ENCODE results near the gene LTN1.
A peak's percentile ranks its signal among the peaks of the same experiment; 100 is the strongest.

LTN1 gene

GRCh38 chr21:28992526-28993292 is at the start of gene LTN1:
LTN1 (minus strand) TSS chr21:28992877; CDS start chr21:28992805, 72 bp downstream.
- peak within 1 kb of the TSS; percentile 92 to 96 for H3K27ac ChIP-seq (ENCODE audit: low read depth in 2 of 2, low read length in 2 of 2)
- peak within 1 kb of the TSS; percentile 97 to 99 for H3K4me3 ChIP-seq (ENCODE audit: low read length in 2 of 2)
- no peaks in the 10 kb centered on the region for H3K9me3 ChIP-seq (ENCODE audit: control insufficient read depth in 2 of 2, low read length in 2 of 2)
- peak within 1 kb of the TSS; percentile 89 to 97 for H3K9ac ChIP-seq (ENCODE audit: low read depth in 1 of 2, low read length in 2 of 2)
- no peaks in the 10 kb centered on the region for H3K36me3 ChIP-seq (ENCODE audit: control insufficient read depth in 2 of 2, insufficient read depth in 2 of 2, low read length in 2 of 2)
- peaks cover 6 to 7% of the 10 kb centered on the region in 2 donors for H3K4me1 ChIP-seq (ENCODE audit: control insufficient read depth in 2 of 2, insufficient read depth in 2 of 2, low read length in 2 of 2)
- H3K27me3 ChIP-seq (ENCODE audit: control insufficient read depth in 2 of 2, insufficient read depth in 2 of 2, low read length in 2 of 2) = no peaks in the 10 kb centered on the region

- Histone ChIP-seq H3K9me3 (ENCODE audit: control insufficient read depth in 2 of 2, low read length in 2 of 2) (no peaks in the 10 kb centered on the region), H3K9ac (ENCODE audit: low read depth in 1 of 2, low read length in 2 of 2) (no peak overlapping the region), H3K27me3 (ENCODE audit: control insufficient read depth in 2 of 2, insufficient read depth in 2 of 2, low read length in 2 of 2) (no peaks in the 10 kb centered on the region), H3K36me3 (ENCODE audit: control insufficient read depth in 2 of 2, insufficient read depth in 2 of 2, low read length in 2 of 2) (peaks cover 54 to 64% of the 10 kb centered on the region in 2 donors), H3K4me3 (ENCODE audit: low read length in 2 of 2) (no peak overlapping the region), H3K4me1 (ENCODE audit: control insufficient read depth in 2 of 2, insufficient read depth in 2 of 2, low read length in 2 of 2) (peaks cover 0 to 4% of the 10 kb centered on the region in 2 donors), H3K27ac (ENCODE audit: low read depth in 2 of 2, low read length in 2 of 2) (peak overlapping the region; percentile 33 to 49)
Measured at GRCh38 chr21:29034678-29035077, 42.0 kb upstream of the LTN1 start.

- no peaks in the 10 kb centered on the region for H3K27me3 ChIP-seq (ENCODE audit: control insufficient read depth in 2 of 2, insufficient read depth in 2 of 2, low read length in 2 of 2)
- peaks cover 0 to 4% of the 10 kb centered on the region in 2 donors for H3K4me1 ChIP-seq (ENCODE audit: control insufficient read depth in 2 of 2, insufficient read depth in 2 of 2, low read length in 2 of 2)
- H3K9me3 ChIP-seq (ENCODE audit: control insufficient read depth in 2 of 2, low read length in 2 of 2) = no peaks in the 10 kb centered on the region
- no peak overlapping the region for H3K9ac ChIP-seq (ENCODE audit: low read depth in 1 of 2, low read length in 2 of 2)
- no peak overlapping the region for H3K27ac ChIP-seq (ENCODE audit: low read depth in 2 of 2, low read length in 2 of 2)
- H3K36me3 ChIP-seq (ENCODE audit: control insufficient read depth in 2 of 2, insufficient read depth in 2 of 2, low read length in 2 of 2) = peaks cover 52 to 62% of the 10 kb centered on the region in 2 donors
- H3K4me3 ChIP-seq (ENCODE audit: low read length in 2 of 2) = no peak overlapping the region
Measured at GRCh38 chr21:29033871-29034270, 41.2 kb upstream of the LTN1 start.

- H3K27ac ChIP-seq (ENCODE audit: low read depth in 2 of 2, low read length in 2 of 2) = no peak overlapping the region
- peaks cover 0 to 4% of the 10 kb centered on the region in 2 donors for H3K4me1 ChIP-seq (ENCODE audit: control insufficient read depth in 2 of 2, insufficient read depth in 2 of 2, low read length in 2 of 2)
- no peak overlapping the region for H3K9ac ChIP-seq (ENCODE audit: low read depth in 1 of 2, low read length in 2 of 2)
- H3K4me3 ChIP-seq (ENCODE audit: low read length in 2 of 2) = no peak overlapping the region
- H3K27me3 ChIP-seq (ENCODE audit: control insufficient read depth in 2 of 2, insufficient read depth in 2 of 2, low read length in 2 of 2) = no peaks in the 10 kb centered on the region
- peaks cover 47 to 56% of the 10 kb centered on the region in 2 donors for H3K36me3 ChIP-seq (ENCODE audit: control insufficient read depth in 2 of 2, insufficient read depth in 2 of 2, low read length in 2 of 2)
- no peaks in the 10 kb centered on the region for H3K9me3 ChIP-seq (ENCODE audit: control insufficient read depth in 2 of 2, low read length in 2 of 2)
Measured at GRCh38 chr21:29033301-29033700, 40.6 kb upstream of the LTN1 start.

GRCh38 chr21:29030909-29031308 is 38.2 kb upstream of the LTN1 start:
- H3K4me1 ChIP-seq (ENCODE audit: control insufficient read depth in 2 of 2, insufficient read depth in 2 of 2, low read length in 2 of 2) = peaks cover under 1 to 5% of the 10 kb centered on the region in 2 donors
- H3K27me3 ChIP-seq (ENCODE audit: control insufficient read depth in 2 of 2, insufficient read depth in 2 of 2, low read length in 2 of 2) = no peaks in the 10 kb centered on the region
- no peak overlapping the region for H3K27ac ChIP-seq (ENCODE audit: low read depth in 2 of 2, low read length in 2 of 2)
- no peaks in the 10 kb centered on the region for H3K9me3 ChIP-seq (ENCODE audit: control insufficient read depth in 2 of 2, low read length in 2 of 2)
- H3K36me3 ChIP-seq (ENCODE audit: control insufficient read depth in 2 of 2, insufficient read depth in 2 of 2, low read length in 2 of 2) = peaks cover 27 to 37% of the 10 kb centered on the region in 2 donors
- H3K4me3 ChIP-seq (ENCODE audit: low read length in 2 of 2) = no peak overlapping the region
- H3K9ac ChIP-seq (ENCODE audit: low read depth in 1 of 2, low read length in 2 of 2) = no peak overlapping the region

- peaks cover 24 to 32% of the 10 kb centered on the region in 2 donors for H3K36me3 ChIP-seq (ENCODE audit: control insufficient read depth in 2 of 2, insufficient read depth in 2 of 2, low read length in 2 of 2)
- no peak overlapping the region for H3K9ac ChIP-seq (ENCODE audit: low read depth in 1 of 2, low read length in 2 of 2)
- H3K27me3 ChIP-seq (ENCODE audit: control insufficient read depth in 2 of 2, insufficient read depth in 2 of 2, low read length in 2 of 2) = no peaks in the 10 kb centered on the region
- H3K27ac ChIP-seq (ENCODE audit: low read depth in 2 of 2, low read length in 2 of 2) = no peak overlapping the region
- peaks cover 4 to 10% of the 10 kb centered on the region in 2 donors for H3K4me1 ChIP-seq (ENCODE audit: control insufficient read depth in 2 of 2, insufficient read depth in 2 of 2, low read length in 2 of 2)
- no peaks in the 10 kb centered on the region for H3K9me3 ChIP-seq (ENCODE audit: control insufficient read depth in 2 of 2, low read length in 2 of 2)
- no peak overlapping the region for H3K4me3 ChIP-seq (ENCODE audit: low read length in 2 of 2)
Measured at GRCh38 chr21:29029524-29029923, 36.8 kb upstream of the LTN1 start.

GRCh38 chr21:29025328-29025713 is 32.6 kb upstream of the LTN1 start:
- peak overlapping the region; percentile 89 to 100 for H3K9ac ChIP-seq (ENCODE audit: low read depth in 1 of 2, low read length in 2 of 2)
- H3K36me3 ChIP-seq (ENCODE audit: control insufficient read depth in 2 of 2, insufficient read depth in 2 of 2, low read length in 2 of 2) = peaks cover 4 to 10% of the 10 kb centered on the region in 2 donors
- H3K27ac ChIP-seq (ENCODE audit: low read depth in 2 of 2, low read length in 2 of 2) = peak overlapping the region; percentile 99 to 100
- no peaks in the 10 kb centered on the region for H3K27me3 ChIP-seq (ENCODE audit: control insufficient read depth in 2 of 2, insufficient read depth in 2 of 2, low read length in 2 of 2)
- H3K4me3 ChIP-seq (ENCODE audit: low read length in 2 of 2) = peak overlapping the region; percentile 99
- H3K4me1 ChIP-seq (ENCODE audit: control insufficient read depth in 2 of 2, insufficient read depth in 2 of 2, low read length in 2 of 2) = peaks cover 4 to 10% of the 10 kb centered on the region in 2 donors
- no peaks in the 10 kb centered on the region for H3K9me3 ChIP-seq (ENCODE audit: control insufficient read depth in 2 of 2, low read length in 2 of 2)

GRCh38 chr21:29024474-29025327 is 32.0 kb upstream of the LTN1 start, which contains the start of gene USP16:
USP16 (plus strand) TSS chr21:29024668; CDS start chr21:29027914, 3,246 bp downstream.
- Histone ChIP-seq H3K36me3 (ENCODE audit: control insufficient read depth in 2 of 2, insufficient read depth in 2 of 2, low read length in 2 of 2) (peaks cover 0 to 5% of the 10 kb centered on the region in 2 donors), H3K4me3 (ENCODE audit: low read length in 2 of 2) (peak within 1 kb of the TSS; percentile 99), H3K27me3 (ENCODE audit: control insufficient read depth in 2 of 2, insufficient read depth in 2 of 2, low read length in 2 of 2) (no peaks in the 10 kb centered on the region), H3K27ac (ENCODE audit: low read depth in 2 of 2, low read length in 2 of 2) (peak within 1 kb of the TSS; percentile 99 to 100), H3K9me3 (ENCODE audit: control insufficient read depth in 2 of 2, low read length in 2 of 2) (no peaks in the 10 kb centered on the region), H3K4me1 (ENCODE audit: control insufficient read depth in 2 of 2, insufficient read depth in 2 of 2, low read length in 2 of 2) (peaks cover 6 to 10% of the 10 kb centered on the region in 2 donors), H3K9ac (ENCODE audit: low read depth in 1 of 2, low read length in 2 of 2) (peak within 1 kb of the TSS; percentile 89 to 100)

- Histone ChIP-seq H3K27me3 (ENCODE audit: control insufficient read depth in 2 of 2, insufficient read depth in 2 of 2, low read length in 2 of 2) (no peaks in the 10 kb centered on the region), H3K9ac (ENCODE audit: low read depth in 1 of 2, low read length in 2 of 2) (no peak overlapping the region), H3K9me3 (ENCODE audit: control insufficient read depth in 2 of 2, low read length in 2 of 2) (no peaks in the 10 kb centered on the region), H3K36me3 (ENCODE audit: control insufficient read depth in 2 of 2, insufficient read depth in 2 of 2, low read length in 2 of 2) (no peaks in the 10 kb centered on the region), H3K4me1 (ENCODE audit: control insufficient read depth in 2 of 2, insufficient read depth in 2 of 2, low read length in 2 of 2) (peaks cover 11 to 20% of the 10 kb centered on the region in 2 donors), H3K27ac (ENCODE audit: low read depth in 2 of 2, low read length in 2 of 2) (no peak overlapping the region), H3K4me3 (ENCODE audit: low read length in 2 of 2) (no peak overlapping the region)
Measured at GRCh38 chr21:29022166-29022565, 29.5 kb upstream of the LTN1 start.

GRCh38 chr21:29018540-29018939 is 25.9 kb upstream of the LTN1 start:
- Histone ChIP-seq H3K9me3 (ENCODE audit: control insufficient read depth in 2 of 2, low read length in 2 of 2) (no peaks in the 10 kb centered on the region), H3K27me3 (ENCODE audit: control insufficient read depth in 2 of 2, insufficient read depth in 2 of 2, low read length in 2 of 2) (no peaks in the 10 kb centered on the region), H3K4me3 (ENCODE audit: low read length in 2 of 2) (peak overlapping the region; percentile 74 to 96), H3K36me3 (ENCODE audit: control insufficient read depth in 2 of 2, insufficient read depth in 2 of 2, low read length in 2 of 2) (no peaks in the 10 kb centered on the region), H3K27ac (ENCODE audit: low read depth in 2 of 2, low read length in 2 of 2) (peak overlapping the region in 1 of 2 donors; percentile 80), H3K4me1 (ENCODE audit: control insufficient read depth in 2 of 2, insufficient read depth in 2 of 2, low read length in 2 of 2) (peaks cover 7 to 11% of the 10 kb centered on the region in 2 donors), H3K9ac (ENCODE audit: low read depth in 1 of 2, low read length in 2 of 2) (peak overlapping the region; percentile 80 to 84)

All from mucosa of rectum (tissue), 2 donors.